Osteoblast (primary cell): Measurements from ENCODE around the gene PSG5. TPM values are rescaled to one million over a fixed set of nuclear protein-coding genes. Genes with fewer than 3 reads are reported as not detected.
A peak's percentile ranks its signal among the peaks of the same experiment; 100 is the strongest.
"Not testable (repeated sequence)": the region's sequence is repeated elsewhere in the genome, so short reads cannot be mapped to it uniquely, and the experiment has no call there.

Experiments used
- DNase-seq: peaks from one replicate; pipeline ENCODE4 v3.0.0; 2011; ENCODE audit warnings: low spot score, mixed read lengths; ENCODE audit not compliant: insufficient read length; ENCODE audit errors: missing footprints
- H2AFZ ChIP-seq: 2 replicates; pipeline ENCODE4 v1.6.0; 2011; ENCODE audit warnings: mild to moderate bottlenecking, low read length
- H3K27ac ChIP-seq: 2 replicates; pipeline ENCODE4 v1.5.1; 2011; ENCODE audit warnings: mild to moderate bottlenecking, low read depth, low read length, moderate library complexity
- H3K27me3 ChIP-seq: 2 replicates; pipeline ENCODE4 v1.6.0; 2012; ENCODE audit warnings: mild to moderate bottlenecking, control low read depth, inconsistent platforms, low read length, moderate library complexity; ENCODE audit not compliant: insufficient read depth
- H3K36me3 ChIP-seq: 2 replicates; pipeline ENCODE4 v1.5.1; 2011; ENCODE audit warnings: mild to moderate bottlenecking, low read length, control low read depth, moderate library complexity; ENCODE audit not compliant: insufficient read depth
- H3K4me1 ChIP-seq: 2 replicates; pipeline ENCODE4 v1.5.1; 2011; ENCODE audit warnings: mild to moderate bottlenecking, low read length, control low read depth, moderate library complexity; ENCODE audit not compliant: insufficient read depth
- H3K4me2 ChIP-seq: 2 replicates; pipeline ENCODE4 v1.6.0; 2011; ENCODE audit warnings: mild to moderate bottlenecking, low read length; ENCODE audit not compliant: insufficient read depth
- H3K4me3 ChIP-seq: fragments of 200-600 bp; sonication (generic); 3 replicates; pipeline ENCODE4 v1.5.1; 2012; ENCODE audit warnings: mild to moderate bottlenecking, low read length, inconsistent platforms; ENCODE audit not compliant: insufficient read depth
- H3K79me2 ChIP-seq: 2 replicates; pipeline ENCODE4 v1.6.0; 2012; ENCODE audit warnings: mild to moderate bottlenecking, low read length, control low read depth, inconsistent platforms; ENCODE audit not compliant: insufficient read depth
- H3K9me3 ChIP-seq: 2 replicates; pipeline ENCODE4 v1.5.1; 2011; ENCODE audit warnings: low read depth, low read length, control low read depth
- H4K20me1 ChIP-seq: 2 replicates; pipeline ENCODE4 v1.6.0; 2012; ENCODE audit warnings: mild to moderate bottlenecking, low read length, control low read depth; ENCODE audit not compliant: insufficient read depth
- total RNA-seq: library from RNA; depleted of rRNA; stranded (reverse); fragments of >200 nt; gene quantifications from 2 replicates; pipeline ENCODE4 v1.2.3, GENCODE V29; 2012
- TF ChIP-seq, protein P1 (sequence below): IDR thresholded peaks from 2 replicates; pipeline ENCODE4 v1.5.1; 2011; ENCODE audit warnings: mild to moderate bottlenecking, low read depth, low read length, moderate library complexity; ENCODE audit errors: extremely low read depth

PSG5 gene
- total RNA-seq, 1 donor: 1.4 TPM

DNA sequence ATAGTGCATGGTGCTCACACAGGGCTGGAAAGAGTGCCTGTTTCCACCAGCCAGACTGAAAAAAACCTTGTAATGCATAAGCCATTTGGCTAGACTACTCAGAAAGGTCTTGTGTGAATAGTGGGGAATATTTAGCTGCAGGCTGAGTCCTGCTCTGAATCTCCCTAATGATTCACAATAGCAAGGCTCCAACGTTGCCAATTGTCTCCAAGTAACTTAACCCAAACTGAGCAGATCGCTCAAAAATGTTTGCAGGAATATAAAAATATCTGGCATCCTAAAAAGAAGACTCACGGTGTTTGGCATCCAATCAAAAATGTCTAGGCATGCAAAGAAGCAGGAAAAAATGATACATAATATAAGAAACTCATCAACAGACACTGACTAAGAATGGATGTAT is 59.0 kb downstream of the PSG5 start:
- Histone ChIP-seq H3K4me2 (peak overlapping the region; percentile 44), H3K4me1 (peaks cover 16% of the 10 kb centered on the region), H3K27ac (peak overlapping the region; percentile 83)
- H3K79me2 ChIP-seq, H4K20me1 ChIP-seq, H3K36me3 ChIP-seq, H3K4me3 ChIP-seq, H3K9me3 ChIP-seq, H2AFZ ChIP-seq, H3K27me3 ChIP-seq: not testable (repeated sequence)
- peak; percentile 39 for DNase-seq

DNA sequence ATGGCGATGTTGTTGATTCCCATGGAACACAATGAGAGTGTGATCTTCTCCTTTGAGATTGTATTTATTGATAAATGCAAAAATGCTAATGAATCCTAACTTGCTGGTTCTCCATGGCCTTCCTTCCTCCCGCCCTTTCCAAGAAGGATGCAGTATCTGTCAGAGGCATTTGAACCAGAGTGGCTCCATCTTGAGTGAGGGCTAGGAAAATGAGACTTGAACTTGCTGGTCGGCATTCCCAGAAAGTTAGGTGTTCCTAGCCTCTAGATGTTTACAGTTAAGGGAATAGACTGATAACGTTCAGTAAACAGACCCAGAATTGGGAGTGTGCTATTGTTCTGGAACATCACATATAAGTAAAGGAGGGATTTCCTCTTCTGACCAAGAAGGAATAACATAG is 59.6 kb downstream of the PSG5 start:
- Histone ChIP-seq H4K20me1 (no peaks in the 10 kb centered on the region), H3K36me3 (no peaks in the 10 kb centered on the region), H3K9me3 (no peaks in the 10 kb centered on the region), H3K27ac (peak overlapping the region; percentile 83), H3K27me3 (no peaks in the 10 kb centered on the region), H3K4me3 (no peak overlapping the region), H2AFZ (no peak overlapping the region), H3K4me1 (peaks cover 16% of the 10 kb centered on the region), H3K4me2 (no peak overlapping the region), H3K79me2 (no peaks in the 10 kb centered on the region)
- TF ChIP-seq, protein P1, sequence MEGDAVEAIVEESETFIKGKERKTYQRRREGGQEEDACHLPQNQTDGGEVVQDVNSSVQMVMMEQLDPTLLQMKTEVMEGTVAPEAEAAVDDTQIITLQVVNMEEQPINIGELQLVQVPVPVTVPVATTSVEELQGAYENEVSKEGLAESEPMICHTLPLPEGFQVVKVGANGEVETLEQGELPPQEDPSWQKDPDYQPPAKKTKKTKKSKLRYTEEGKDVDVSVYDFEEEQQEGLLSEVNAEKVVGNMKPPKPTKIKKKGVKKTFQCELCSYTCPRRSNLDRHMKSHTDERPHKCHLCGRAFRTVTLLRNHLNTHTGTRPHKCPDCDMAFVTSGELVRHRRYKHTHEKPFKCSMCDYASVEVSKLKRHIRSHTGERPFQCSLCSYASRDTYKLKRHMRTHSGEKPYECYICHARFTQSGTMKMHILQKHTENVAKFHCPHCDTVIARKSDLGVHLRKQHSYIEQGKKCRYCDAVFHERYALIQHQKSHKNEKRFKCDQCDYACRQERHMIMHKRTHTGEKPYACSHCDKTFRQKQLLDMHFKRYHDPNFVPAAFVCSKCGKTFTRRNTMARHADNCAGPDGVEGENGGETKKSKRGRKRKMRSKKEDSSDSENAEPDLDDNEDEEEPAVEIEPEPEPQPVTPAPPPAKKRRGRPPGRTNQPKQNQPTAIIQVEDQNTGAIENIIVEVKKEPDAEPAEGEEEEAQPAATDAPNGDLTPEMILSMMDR: no peak
- no peak for DNase-seq

GRCh38 chr19:43124360-43124759 is 62.0 kb downstream of the PSG5 start:
- H3K36me3 ChIP-seq: no peaks in the 10 kb centered on the region
- no peak overlapping the region for H3K27ac ChIP-seq
- H3K4me2 ChIP-seq: no peak overlapping the region
- H3K9me3 ChIP-seq: no peaks in the 10 kb centered on the region
- DNase-seq: no peak
- H2AFZ ChIP-seq: no peak overlapping the region
- no peaks in the 10 kb centered on the region for H3K27me3 ChIP-seq
- no peaks in the 10 kb centered on the region for H4K20me1 ChIP-seq
- H3K79me2 ChIP-seq: no peaks in the 10 kb centered on the region
- H3K4me3 ChIP-seq: no peak overlapping the region
- peaks cover 31% of the 10 kb centered on the region for H3K4me1 ChIP-seq
- TF ChIP-seq, protein P1: peak; percentile 13

GRCh38 chr19:43120433-43121026 is 65.8 kb downstream of the PSG5 start:
- not testable (repeated sequence) for H3K36me3 ChIP-seq, H3K4me3 ChIP-seq, H3K27me3 ChIP-seq, H4K20me1 ChIP-seq, H2AFZ ChIP-seq, H3K79me2 ChIP-seq, H3K9me3 ChIP-seq
- peak overlapping the region; percentile 5 for H3K4me2 ChIP-seq
- peak; percentile 1 for DNase-seq
- H3K4me1 ChIP-seq: peaks cover 15% of the 10 kb centered on the region
- H3K27ac ChIP-seq: peak overlapping the region; percentile 59

GRCh38 chr19:43119526-43119925 is 66.8 kb downstream of the PSG5 start:
- DNase-seq: not testable (repeated sequence)
- H2AFZ ChIP-seq: peak overlapping the region; percentile 46
- H3K27ac ChIP-seq: peak overlapping the region; percentile 59

More at GRCh38 chr19:43119526-43119925, 66.8 kb downstream of the PSG5 start:
- H4K20me1 ChIP-seq, H3K9me3 ChIP-seq, H3K27me3 ChIP-seq, H3K4me3 ChIP-seq, H3K79me2 ChIP-seq, H3K36me3 ChIP-seq, H3K4me2 ChIP-seq: not testable (repeated sequence)
- H3K4me1 ChIP-seq: peaks cover 15% of the 10 kb centered on the region

Other genes starting within 250 kb of the PSG5 start
- not detected in 2 replicates for gene PSG7, start 249.3 kb downstream of the PSG5 start, total RNA-seq
- gene PSG11, start 160.1 kb downstream of the PSG5 start, total RNA-seq: not detected in 2 replicates
- gene PSG2, start 103.8 kb downstream of the PSG5 start, total RNA-seq: 0.29 TPM in 1 of 2 replicates, not detected in the other
- gene PSG4, start 19.1 kb upstream of the PSG5 start, total RNA-seq: under 0.01 and 1.1 TPM in 2 replicates
- gene PSG9, start 83.0 kb upstream of the PSG5 start, total RNA-seq: not detected in 2 replicates
- gene CD177, start 167.2 kb upstream of the PSG5 start, total RNA-seq: under 0.01 TPM in 1 of 2 replicates, not detected in the other
- not detected in 2 replicates for gene TEX101, start 228.4 kb upstream of the PSG5 start, total RNA-seq